GM15510 (cell line): ENCODE results near the gene PYHIN1.

Source experiments
- POLR2A ChIP-seq: IDR thresholded peaks from 3 replicates; pipeline ENCODE4 v1.6.1; 2011; ENCODE audit warnings: borderline replicate concordance; ENCODE audit not compliant: insufficient read length; ENCODE audit errors: extremely low read depth

Gene PYHIN1

GRCh38 chr1:159005161-159005560, 73.8 kb downstream of the PYHIN1 start:
- no peak for TF ChIP-seq POLR2A

GRCh38 chr1:159005676-159006075, 74.3 kb downstream of the PYHIN1 start:
- no peak for TF ChIP-seq POLR2A

GRCh38 chr1:159007726-159008125, 76.4 kb downstream of the PYHIN1 start:
- no peak for TF ChIP-seq POLR2A

GRCh38 chr1:159008744-159009188, 77.4 kb downstream of the PYHIN1 start:
- peak; percentile 52 for TF ChIP-seq POLR2A

- no peak for TF ChIP-seq POLR2A
These were observed 77.9 kb downstream of the PYHIN1 start for GRCh38 chr1:159009287-159009686.

- peak; percentile 59 for TF ChIP-seq POLR2A
These were observed 78.5 kb downstream of the PYHIN1 start, which contains the start of gene IFI16 for GRCh38 chr1:159009704-159010361. TSS of gene IFI16 (plus strand) at chr1:159009907. CDS start at chr1:159014681, 4,774 bp downstream.

GRCh38 chr1:159010391-159010790, 79.0 kb downstream of the PYHIN1 start:
- no peak for TF ChIP-seq POLR2A

GRCh38 chr1:159011751-159012150, 80.4 kb downstream of the PYHIN1 start:
- no peak for TF ChIP-seq POLR2A

- peak; percentile 51 for TF ChIP-seq POLR2A
These were observed 81.1 kb downstream of the PYHIN1 start for GRCh38 chr1:159012495-159012894.

GRCh38 chr1:159014003-159014571, 82.7 kb downstream of the PYHIN1 start:
- TF ChIP-seq POLR2A = no peak

GRCh38 chr1:159014851-159015250, 83.5 kb downstream of the PYHIN1 start:
- TF ChIP-seq POLR2A = no peak

GRCh38 chr1:159015440-159015909, 84.1 kb downstream of the PYHIN1 start:
- peak; percentile 46 for TF ChIP-seq POLR2A

GRCh38 chr1:159023723-159024122, 92.4 kb downstream of the PYHIN1 start:
- TF ChIP-seq POLR2A = no peak

- TF ChIP-seq POLR2A = no peak
These were observed 93.7 kb downstream of the PYHIN1 start for GRCh38 chr1:159025043-159025442.
